SK-N-SH (cell line): ENCODE results near the gene DLG4. TPM values are rescaled to one million over a fixed set of nuclear protein-coding genes. Genes with fewer than 3 reads are reported as not detected.
A peak's percentile ranks its signal among the peaks of the same experiment; 100 is the strongest.

Source experiments
- CTCF ChIA-PET: fragments of 300-600, 350-600 bp; formaldehyde crosslinking; extraction: SDS; loops from one replicate; lab custom pipeline; 2021; lab: Yijun Ruan, JAX
- POLR2A ChIA-PET: fragments of 350-600 bp; sonication (Branson Sonifier 250); formaldehyde crosslinking; extraction: SDS; loops from one replicate; lab custom pipeline; 2020; ENCODE audit warnings: antibody characterized with exemption, inconsistent platforms; lab: Yijun Ruan, JAX
- DNase-seq: peaks from one replicate; pipeline ENCODE4 v3.0.0; 2012
- H2AFZ ChIP-seq: fragments of 200-600 bp; sonication (generic); 2 replicates; pipeline ENCODE4 v1.8.1; 2016; ENCODE audit warnings: antibody characterized with exemption, mild to moderate bottlenecking, low read depth
- H3F3A ChIP-seq: fragments of 200-600 bp; sonication (generic); replicated peaks from 2 replicates; pipeline ENCODE3; 2016; ENCODE audit warnings: antibody characterized with exemption, mild to moderate bottlenecking; ENCODE audit not compliant: insufficient read depth
- H3K27ac ChIP-seq, 2 experiments: fragments of 200-500 bp in 1 of 2; fragments of 200-600 bp in 1 of 2; sonication (Bioruptor generic) in 1 of 2; sonication (generic), shearing (Covaris generic) in 1 of 2; 2 replicates each; pipeline versions ENCODE4 v1.5.1 to v1.6.1; 2014 to 2016; ENCODE audit warnings: low read depth in 2 of 2, inconsistent platforms in 1 of 2, low read length in 1 of 2, mild to moderate bottlenecking in 1 of 2, mixed read lengths in 1 of 2
- H3K27me3 ChIP-seq: fragments of 200-600 bp; sonication (generic), shearing (Covaris generic); 2 replicates; pipeline ENCODE4 v1.6.1; 2016; ENCODE audit warnings: mixed run types; ENCODE audit not compliant: insufficient read depth
- H3K36me3 ChIP-seq, 2 experiments: fragments of 200-500 bp in 1 of 2; fragments of 200-600 bp in 1 of 2; sonication (Bioruptor generic) in 1 of 2; sonication (generic) in 1 of 2; replicated peaks in 1 of 2; 2 replicates each; pipeline versions ENCODE3 to v1.5.1; 2014 to 2016; ENCODE audit warnings: low read length in 1 of 2, mild to moderate bottlenecking in 1 of 2; ENCODE audit not compliant: insufficient read depth in 2 of 2, control insufficient read depth in 1 of 2
- H3K4me1 ChIP-seq, 2 experiments: fragments of 200-500 bp in 1 of 2; fragments of 200-600 bp in 1 of 2; sonication (Bioruptor generic) in 1 of 2; sonication (generic), shearing (Covaris generic) in 1 of 2; 2 replicates each; pipeline versions ENCODE4 v1.5.1 to v1.6.1; 2014 to 2016; ENCODE audit warnings: low read depth in 1 of 2, low read length in 1 of 2, mixed run types in 1 of 2; ENCODE audit not compliant: insufficient read depth in 2 of 2, control insufficient read depth in 1 of 2
- H3K4me2 ChIP-seq: fragments of 200-600 bp; sonication (generic), shearing (Covaris generic); 2 replicates; pipeline ENCODE4 v1.6.1; 2017; ENCODE audit warnings: mixed run types
- H3K4me3 ChIP-seq, 2 experiments: fragments of 200-500 bp in 1 of 2; fragments of 200-600 bp in 1 of 2; sonication (Bioruptor generic) in 1 of 2; sonication (generic), shearing (Covaris generic) in 1 of 2; 2 replicates each; pipeline versions ENCODE4 v1.5.1 to v1.8.1; 2014 to 2016; ENCODE audit warnings: low read depth in 2 of 2, inconsistent platforms in 1 of 2, low read length in 1 of 2, mild to moderate bottlenecking in 1 of 2, mixed read lengths in 1 of 2, moderate library complexity in 1 of 2
- H3K79me2 ChIP-seq: fragments of 200-600 bp; sonication (generic); 2 replicates; pipeline ENCODE4 v1.8.1; 2017; ENCODE audit warnings: mild to moderate bottlenecking; ENCODE audit not compliant: insufficient read depth
- H3K9ac ChIP-seq: fragments of 200-600 bp; sonication (generic); 2 replicates; pipeline ENCODE4 v1.6.1; 2017; ENCODE audit warnings: mixed run types
- H3K9me2 ChIP-seq: fragments of 200-600 bp; sonication (generic); 2 replicates; pipeline ENCODE4 v1.6.1; 2017; ENCODE audit warnings: mixed run types
- H3K9me3 ChIP-seq: fragments of 200-600 bp; sonication (generic); 2 replicates; pipeline ENCODE4 v1.6.1; 2017; ENCODE audit warnings: mixed run types, mild to moderate bottlenecking, moderate library complexity
- H4K20me1 ChIP-seq: fragments of 200-600 bp; sonication (generic); 2 replicates; pipeline ENCODE4 v1.6.1; 2017; ENCODE audit warnings: mild to moderate bottlenecking, mixed run types; ENCODE audit not compliant: insufficient read depth
- CHD2 ChIP-seq: fragments of 150-350 bp; IDR thresholded peaks from 2 replicates; pipeline ENCODE4 v1.6.1; 2018; ENCODE audit warnings: low read length; ENCODE audit not compliant: partially characterized antibody
- CTCF ChIP-seq: fragments of 200-600 bp; sonication (generic); IDR thresholded peaks from 2 replicates; pipeline ENCODE4 v1.6.1; 2017; ENCODE audit warnings: antibody characterized with exemption, mild to moderate bottlenecking, moderate library complexity
- EP300 ChIP-seq, 2 experiments: IDR thresholded peaks; 2 replicates each; pipeline versions ENCODE4 v1.4.0 to v1.6.1; 2012; ENCODE audit warnings: borderline replicate concordance in 1 of 2, low read depth in 1 of 2, low read length in 1 of 2
- FOSL2 ChIP-seq: IDR thresholded peaks from 2 replicates; pipeline ENCODE4 v1.4.0; 2012; ENCODE audit warnings: low read depth, mild to moderate bottlenecking, moderate library complexity, borderline replicate concordance
- GATA2 ChIP-seq: sonication (generic); formaldehyde crosslinking; IDR thresholded peaks from 2 replicates; pipeline ENCODE4 v1.5.0; 2020; ENCODE audit warnings: mild to moderate bottlenecking, missing genetic modification reagents
- JUND ChIP-seq: IDR thresholded peaks from 2 replicates; pipeline ENCODE4 v1.4.0; 2012
- MAX ChIP-seq: IDR thresholded peaks from 2 replicates; pipeline ENCODE4 v1.4.0; 2012; ENCODE audit warnings: low read depth
- NRF1 ChIP-seq: IDR thresholded peaks from 2 replicates; pipeline ENCODE4 v1.6.1; 2012; ENCODE audit warnings: low read depth, mild to moderate bottlenecking, low read length
- PBX3 ChIP-seq: IDR thresholded peaks from 2 replicates; pipeline ENCODE4; 2012
- REST ChIP-seq: IDR thresholded peaks from 2 replicates; pipeline ENCODE4 v1.6.1; 2012; ENCODE audit warnings: mild to moderate bottlenecking, low read depth, low read length, moderate library complexity
- RXRA ChIP-seq: IDR thresholded peaks from 2 replicates; pipeline ENCODE4 v1.4.0; 2012; ENCODE audit warnings: low read depth, mild to moderate bottlenecking, borderline replicate concordance
- SIN3A ChIP-seq: IDR thresholded peaks from 2 replicates; pipeline ENCODE4 v1.6.1; 2012; ENCODE audit warnings: low read depth, mild to moderate bottlenecking, low read length, moderate library complexity, borderline replicate concordance
- TAF1 ChIP-seq: IDR thresholded peaks from 2 replicates; pipeline ENCODE4 v1.6.1; 2012; ENCODE audit warnings: low read depth, mild to moderate bottlenecking, low read length, moderate library complexity, borderline replicate concordance
- TCF12 ChIP-seq: IDR thresholded peaks from 2 replicates; pipeline ENCODE4 v1.4.0; 2012
- TEAD4 ChIP-seq: IDR thresholded peaks from 2 replicates; pipeline ENCODE4 v1.4.0; 2012; ENCODE audit warnings: mild to moderate bottlenecking, borderline replicate concordance; ENCODE audit not compliant: insufficient read depth
- YY1 ChIP-seq: IDR thresholded peaks from 2 replicates; pipeline ENCODE4 v1.4.0; 2012; ENCODE audit warnings: low read depth, mild to moderate bottlenecking
- WGBS: methylation state at CpG from one replicate; pipeline ENCODE4 v1.1.6; 2017; ENCODE audit warnings: low lambda C conversion rate; 5-methylcytosine and 5-hydroxymethylcytosine counted together
- polyA plus RNA-seq, 3 experiments: library from polyadenylated mRNA; depleted of rRNA; stranded (reverse); fragments of >200 nt; gene quantifications; 2 replicates each; pipeline ENCODE4 v1.2.3, GENCODE V29; 2012

The DLG4 gene
- polyA plus RNA-seq, 1 of the 3 experiments (the other 2 are of a cell fraction) = 30.5 TPM

- no peak for TF ChIP-seq EP300 (IDR thresholded peaks at IDR 0.05; ENCODE audit: borderline replicate concordance in 1 of 2, low read depth in 1 of 2, low read length in 1 of 2)
Observed at GRCh38 chr17:7261379-7262191, 41.9 kb upstream of the DLG4 start (continued).

- Histone ChIP-seq H4K20me1 (no peaks in the 10 kb centered on the region), H3K4me1 (peaks cover 0 to 6% of the 10 kb centered on the region in 2 experiments; a peak in 2 of 4 replicates), H3K4me2 (no peak overlapping the region), H3K27ac (no peak overlapping the region), H3K79me2 (no peaks in the 10 kb centered on the region), H2AFZ (no peak overlapping the region)
- no peak for DNase-seq
- 62% methylated on average over 19 of the region's 54 CpGs for WGBS
- ChIA-PET CTCF (interaction anchor here (0.8 to 1.9 kb wide), 4 partner anchors 19 to 36 kb away, joined by 3 to 13 read pairs (median 6); partner anchors contain the start of gene SLC2A4), POLR2A (no interaction called here)
- TF ChIP-seq JUND = no peak
- TF ChIP-seq, all 33 proteins: peak for 0
- Histone ChIP-seq H3K9me2 (no peaks in the 10 kb centered on the region), H3K27me3 (no peaks in the 10 kb centered on the region), H3F3A (peaks cover 37% of the 10 kb centered on the region), H3K36me3 (peaks cover 6 to 22% of the 10 kb centered on the region in 2 experiments), H3K4me3 (peak overlapping the region in 1 of 2 experiments; percentile 7; a peak in 1 of 4 replicates), H3K9ac (no peak overlapping the region), H3K9me3 (no peaks in the 10 kb centered on the region)
Observed at GRCh38 chr17:7260651-7261378, 41.2 kb upstream of the DLG4 start.

GRCh38 chr17:7260151-7260550, 40.5 kb upstream of the DLG4 start:
- Histone ChIP-seq H3K9me2 (no peaks in the 10 kb centered on the region), H3K9me3 (no peaks in the 10 kb centered on the region), H3K27me3 (no peaks in the 10 kb centered on the region), H3K9ac (no peak overlapping the region), H3K4me1 (peaks cover 0 to 6% of the 10 kb centered on the region in 2 experiments; a peak in 2 of 4 replicates), H3K79me2 (no peaks in the 10 kb centered on the region), H3K4me2 (no peak overlapping the region), H3K27ac (no peak overlapping the region), H3F3A (peaks cover 30% of the 10 kb centered on the region), H2AFZ (no peak overlapping the region), H3K4me3 (no peak overlapping the region), H3K36me3 (peaks cover 6 to 22% of the 10 kb centered on the region in 2 experiments), H4K20me1 (no peaks in the 10 kb centered on the region)
- DNase-seq = peak; percentile 16
- ChIA-PET CTCF (interaction anchor here (0.9 to 1.9 kb wide), 4 partner anchors 20 to 41 kb away, joined by 3 to 13 read pairs (median 4); no protein-coding TSS in a partner anchor), POLR2A (no interaction called here)
- TF ChIP-seq TCF12 = no peak
- TF ChIP-seq EP300 (IDR thresholded peaks at IDR 0.05; ENCODE audit: borderline replicate concordance in 1 of 2, low read depth in 1 of 2, low read length in 1 of 2) = no peak
- TF ChIP-seq YY1 = no peak
- TF ChIP-seq SIN3A = no peak
- no peak for TF ChIP-seq CTCF
- no peak for TF ChIP-seq NRF1
- no peak for TF ChIP-seq CHD2
- TF ChIP-seq RXRA = no peak
- TF ChIP-seq FOSL2 = no peak
- TF ChIP-seq MAX = no peak
- TF ChIP-seq PBX3 = no peak
- no peak for TF ChIP-seq TEAD4
- no peak for TF ChIP-seq REST
- no peak for TF ChIP-seq GATA2 (CRISPR knock-in tag)
- no peak for TF ChIP-seq TAF1
- 83% methylated on average over 2 of the region's 4 CpGs for WGBS
